Stimulated activated CD8-positive, alpha-beta memory T cell treated with anti-CD3 and anti-CD28 coated beads, Interleukin-12 subunit alpha, Interleukin-12 subunit beta, amount 100 ng/mL, for 1 hour (primary cell): Measurements from ENCODE around the gene SERTAD4.

Experiments
- DNase-seq: peaks from one replicate; pipeline ENCODE4 v3.0.0-alpha.2; 2020; ENCODE audit warnings: low read depth

SERTAD4 gene

GRCh38 chr1:210233216-210233494, 559 bp downstream of the SERTAD4 start:
- no peak for DNase-seq

GRCh38 chr1:210233495-210234328, 1.1 kb downstream of the SERTAD4 start:
- no peak for DNase-seq

DNA sequence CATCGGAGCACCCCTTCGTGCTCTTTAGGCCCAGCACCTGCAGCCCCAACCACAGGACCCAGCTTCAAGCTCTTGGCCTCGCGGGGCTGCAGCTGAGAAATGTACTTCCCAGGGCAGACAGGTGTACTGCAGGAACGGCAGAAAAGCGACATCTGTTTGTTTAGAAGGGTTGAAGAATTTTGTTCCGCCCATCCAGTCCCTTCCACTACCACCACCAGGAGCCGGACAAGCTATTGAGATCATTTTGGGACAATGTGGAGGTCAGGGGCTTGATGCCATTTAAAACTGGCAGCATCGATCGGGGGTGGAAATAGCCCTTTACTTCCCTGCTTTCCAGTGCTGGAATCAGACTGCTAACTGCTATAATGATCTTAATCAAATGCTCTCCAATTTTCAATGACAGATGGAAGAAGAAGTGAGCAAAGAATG, 1.7 kb downstream of the SERTAD4 start:
- DNase-seq, result no peak

- no peak for DNase-seq
Measured at GRCh38 chr1:210235363-210236053, 2.9 kb downstream of the SERTAD4 start.

- no peak for DNase-seq
Measured at GRCh38 chr1:210236386-210236839, 3.8 kb downstream of the SERTAD4 start.

DNA sequence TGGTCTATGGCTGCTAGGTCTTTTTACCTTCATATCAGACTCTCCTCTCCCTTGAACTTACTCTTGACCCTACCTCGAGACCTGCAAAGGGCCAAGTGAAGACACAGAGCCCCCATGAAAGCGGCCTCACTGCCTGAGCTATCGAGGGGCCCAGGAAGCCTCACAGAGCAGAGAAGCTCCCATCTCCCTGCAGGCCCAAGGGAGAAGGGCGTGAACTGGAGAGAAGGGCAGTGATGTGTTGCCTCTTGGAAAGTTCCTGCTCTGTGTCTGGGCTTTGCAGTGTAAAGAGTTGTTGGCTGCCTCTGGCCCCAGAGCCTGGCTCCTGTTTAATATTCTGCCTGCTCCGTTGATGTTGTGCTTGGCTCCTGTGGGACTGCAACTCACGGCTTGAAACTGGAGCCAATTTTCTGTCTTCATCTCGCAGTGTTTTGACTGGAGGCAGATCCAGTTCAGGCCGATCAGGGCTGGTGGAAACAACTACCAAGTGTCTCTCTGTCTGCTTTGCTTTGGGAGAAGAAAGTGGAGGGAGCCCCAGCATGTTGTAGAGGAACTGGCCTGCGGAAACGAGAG, 4.3 kb downstream of the SERTAD4 start:
- no peak for DNase-seq

DNA sequence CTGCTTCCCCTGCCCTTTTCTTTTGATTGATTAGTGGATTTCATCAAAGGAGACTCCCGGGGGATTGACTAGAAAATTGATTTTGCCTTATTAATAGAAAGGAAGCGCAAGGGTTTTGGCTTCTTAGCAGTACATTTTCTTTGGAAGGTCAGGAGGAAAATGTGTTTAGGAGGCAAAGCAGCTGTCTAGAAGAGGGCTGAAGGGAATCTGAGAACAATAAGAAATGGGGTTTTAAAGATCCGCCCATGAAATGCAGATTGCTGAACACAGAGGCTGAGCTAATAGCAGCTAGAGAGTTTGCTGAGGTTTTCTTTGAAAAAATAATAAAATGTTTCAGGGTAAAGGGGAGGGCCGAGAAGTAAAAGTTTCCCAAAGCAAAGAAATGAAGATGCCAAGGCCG, 4.9 kb downstream of the SERTAD4 start:
- no peak for DNase-seq

GRCh38 chr1:210237981-210238380, 5.4 kb downstream of the SERTAD4 start:
- no peak for DNase-seq

GRCh38 chr1:210239349-210240111, 6.9 kb downstream of the SERTAD4 start:
- no peak for DNase-seq

DNA sequence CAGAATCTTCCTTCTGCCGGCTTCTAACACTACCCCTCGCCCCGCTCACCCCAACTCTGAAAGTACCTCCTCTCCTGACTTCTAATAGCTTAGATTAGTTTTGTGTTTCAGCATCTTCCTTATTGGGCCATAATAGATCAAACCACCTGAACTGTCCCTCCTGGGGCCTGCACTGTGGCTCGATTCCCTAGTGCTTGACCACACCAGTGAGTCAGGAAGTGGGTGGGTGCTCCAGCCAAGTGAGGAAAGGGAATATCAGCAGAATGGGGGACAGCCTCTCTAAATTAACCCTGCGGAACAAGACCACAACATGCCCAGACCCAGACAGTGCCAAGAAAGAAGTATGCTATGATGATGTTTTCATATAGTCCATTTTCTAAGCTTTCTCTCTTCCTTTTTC, 8.5 kb downstream of the SERTAD4 start:
- no peak for DNase-seq

DNA sequence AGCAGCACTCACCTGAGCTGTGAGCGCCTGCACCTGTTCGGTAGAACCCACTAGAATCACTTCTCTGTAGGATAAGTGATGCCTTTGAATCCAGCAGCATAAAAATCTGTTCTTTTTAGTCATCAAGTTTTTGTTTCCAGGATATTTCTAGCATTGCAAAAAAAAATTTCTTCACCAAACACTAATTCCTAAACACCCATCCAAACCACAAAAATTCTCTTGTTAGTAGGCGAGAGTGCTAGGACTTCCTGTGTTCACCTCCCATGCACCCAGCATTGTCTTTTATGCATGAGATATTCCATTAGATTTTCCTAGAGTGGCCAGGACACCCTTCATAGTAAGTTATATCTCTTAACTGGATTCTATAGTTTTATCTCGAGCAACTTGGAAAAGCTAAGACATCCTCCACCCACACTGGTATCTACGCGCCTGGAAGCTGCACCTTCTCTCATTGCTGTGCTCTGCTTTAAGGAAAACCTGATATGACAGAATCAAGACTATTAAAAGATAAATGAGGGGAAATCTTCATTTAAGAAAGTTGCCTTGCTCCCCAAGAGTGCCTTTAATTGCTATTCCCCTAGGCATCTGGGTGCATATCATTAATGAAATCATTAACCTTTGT, 12.3 kb downstream of the SERTAD4 start:
- DNase-seq, result no peak

DNA sequence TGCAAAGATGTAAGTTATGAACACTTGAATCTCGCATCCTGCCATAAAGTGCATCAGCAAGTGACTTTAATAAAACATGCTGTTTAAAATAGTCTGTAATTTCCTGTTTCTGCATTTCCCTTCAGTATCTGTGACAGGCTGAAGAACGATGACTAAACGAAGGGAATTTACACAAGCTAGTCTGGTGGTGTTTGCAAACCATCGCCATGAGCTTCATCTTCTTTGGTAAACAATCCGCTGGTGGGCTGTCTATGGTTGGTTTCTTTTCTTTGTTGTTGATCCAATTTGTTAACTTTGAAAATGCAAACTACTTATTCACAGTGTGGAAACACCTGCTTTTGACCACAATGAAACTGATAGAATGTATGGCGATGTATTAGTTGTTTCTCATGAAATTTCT, 13.9 kb downstream of the SERTAD4 start:
- DNase-seq, result no peak

DNA sequence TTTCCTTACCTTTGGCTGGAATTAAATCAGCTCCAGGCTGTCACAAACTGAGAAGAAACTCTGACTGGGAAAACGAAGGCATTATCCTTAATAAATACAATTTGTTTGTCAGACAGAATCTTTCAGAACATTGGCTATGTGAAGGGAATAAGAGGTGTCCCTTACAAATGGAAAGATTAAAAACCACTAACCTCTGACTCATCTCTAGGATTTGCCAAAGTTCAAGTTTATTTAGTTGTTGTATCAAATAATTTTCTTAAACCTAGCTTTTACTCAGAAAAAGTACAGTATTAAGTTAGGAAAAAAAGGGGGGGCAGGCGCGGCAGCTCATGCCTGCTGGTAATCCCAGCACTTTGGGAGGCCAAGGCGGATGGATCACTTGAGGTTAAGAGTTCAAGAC, 15.7 kb downstream of the SERTAD4 start:
- DNase-seq, result no peak

GRCh38 chr1:210250665-210250997, 18.0 kb downstream of the SERTAD4 start:
- DNase-seq, result no peak

- DNase-seq, result no peak
Measured at GRCh38 chr1:210250998-210251679, 18.5 kb downstream of the SERTAD4 start.

GRCh38 chr1:210251680-210252490, 19.3 kb downstream of the SERTAD4 start:
- DNase-seq, result no peak

- no peak for DNase-seq
Measured at GRCh38 chr1:210252621-210253051, 20.0 kb downstream of the SERTAD4 start.

GRCh38 chr1:210254298-210254697, 21.7 kb downstream of the SERTAD4 start:
- no peak for DNase-seq

DNA sequence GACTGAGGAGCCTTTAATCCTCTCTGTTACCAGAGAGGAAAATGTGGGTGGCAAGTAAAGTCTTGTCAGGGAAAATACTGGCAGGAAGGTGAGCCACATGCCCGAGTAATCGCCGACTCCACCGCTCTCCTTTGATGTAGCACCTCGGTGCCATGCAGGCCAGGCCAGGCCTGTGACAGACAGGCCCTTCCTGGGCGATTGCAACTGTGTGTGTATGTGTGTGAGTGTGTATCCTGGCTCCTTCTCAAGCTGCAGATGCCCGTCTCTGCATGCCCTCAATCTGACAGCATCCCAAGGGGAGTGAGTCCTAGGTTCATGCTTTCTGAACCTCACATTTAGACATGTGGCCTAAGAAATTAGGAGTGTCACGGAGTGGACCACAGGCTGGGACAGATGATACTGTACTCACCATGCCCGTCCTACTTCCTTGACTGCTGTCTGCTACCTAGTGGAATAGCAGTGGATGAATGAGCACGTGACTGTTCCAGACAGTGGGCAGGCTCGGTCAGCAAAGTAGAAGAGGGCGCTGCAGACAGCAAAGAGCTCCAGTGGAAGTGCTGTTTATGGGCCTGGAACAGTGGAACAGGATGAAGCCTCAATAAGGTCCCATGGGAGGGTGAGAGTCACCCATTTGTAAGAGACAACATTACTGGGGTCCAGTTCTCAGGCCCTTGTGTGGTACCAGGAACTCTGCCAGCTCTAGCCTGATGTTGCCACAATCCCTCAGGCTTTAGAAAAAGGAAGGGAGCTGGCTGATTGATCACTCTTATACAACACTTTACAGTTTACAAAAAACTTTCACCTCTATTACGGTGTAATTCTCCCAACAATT, 25.3 kb downstream of the SERTAD4 start:
- DNase-seq, result no peak

DNA sequence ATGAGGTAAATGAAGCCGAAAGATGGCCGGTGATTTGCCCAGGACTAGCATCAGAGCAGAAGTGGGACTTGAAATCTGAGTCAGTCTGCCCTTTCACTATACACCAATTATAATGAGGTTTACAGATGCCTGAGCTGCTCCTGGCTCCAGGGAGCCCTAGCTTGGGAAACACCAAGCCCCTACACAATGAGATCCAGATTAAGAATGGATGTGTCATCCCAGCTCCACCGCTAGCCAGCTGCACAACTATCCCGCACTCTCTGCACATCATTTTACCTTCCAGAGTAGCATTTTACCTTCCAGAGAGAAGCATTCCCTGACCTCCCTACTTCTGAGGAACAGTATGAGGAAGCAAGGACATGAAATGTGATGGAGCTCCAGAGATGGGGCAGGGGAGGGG, 27.0 kb downstream of the SERTAD4 start:
- DNase-seq, result no peak
